ENCODE data around the gene KRTAP10-4.
"Not testable (repeated sequence)": the region's sequence is repeated elsewhere in the genome, so short reads cannot be mapped to it uniquely, and the experiment has no call there.

GRCh38 chr21:44590897-44591800 lies 17.6 kb downstream of the KRTAP10-4 start:
- TF ChIP-seq CTCF (conservative IDR thresholded peaks at IDR 0.05; ENCODE audit: low read length); EZH2phosphoT487 (IDR thresholded peaks at IDR 0.05; ENCODE audit: borderline replicate concordance, low read depth, low read length): not testable (repeated sequence)

All from OCI-LY7 (cell line).